ENCODE results near the gene ALDOB.

The ALDOB gene

DNA sequence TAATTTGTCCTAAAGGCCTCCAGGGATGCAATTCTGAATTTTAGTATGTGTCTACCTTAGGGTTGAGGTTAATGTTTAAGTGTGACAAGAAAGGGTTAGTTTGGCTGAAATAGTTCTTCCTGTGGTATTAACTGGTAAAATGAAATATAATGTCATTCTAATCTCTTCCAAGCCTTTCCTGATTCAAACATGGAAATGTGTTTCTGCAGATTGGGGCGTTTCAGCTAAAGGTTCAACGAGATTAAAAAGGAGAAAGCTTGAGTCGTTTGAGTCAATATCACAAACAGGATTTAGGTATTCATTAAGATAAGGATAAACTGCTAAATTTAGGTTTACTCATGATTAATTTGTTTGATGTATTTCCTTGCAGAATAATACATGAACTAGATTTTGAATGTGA is 34.4 kb upstream of the ALDOB start:
- ChIA-PET POLR2A (no interaction called here), CTCF (interaction anchor here (2.4 to 17.0 kb wide), 2 partner anchors 9 to 60 kb away, joined by 8 to 975 read pairs; partner anchors contain the start of gene RNF20)
- DNase-seq (ENCODE audit: low read depth, low spot score): no peak
- H3K4me3 ChIP-seq (ENCODE audit: low read depth, low read length): no peak overlapping the region
- TF ChIP-seq, protein P1, sequence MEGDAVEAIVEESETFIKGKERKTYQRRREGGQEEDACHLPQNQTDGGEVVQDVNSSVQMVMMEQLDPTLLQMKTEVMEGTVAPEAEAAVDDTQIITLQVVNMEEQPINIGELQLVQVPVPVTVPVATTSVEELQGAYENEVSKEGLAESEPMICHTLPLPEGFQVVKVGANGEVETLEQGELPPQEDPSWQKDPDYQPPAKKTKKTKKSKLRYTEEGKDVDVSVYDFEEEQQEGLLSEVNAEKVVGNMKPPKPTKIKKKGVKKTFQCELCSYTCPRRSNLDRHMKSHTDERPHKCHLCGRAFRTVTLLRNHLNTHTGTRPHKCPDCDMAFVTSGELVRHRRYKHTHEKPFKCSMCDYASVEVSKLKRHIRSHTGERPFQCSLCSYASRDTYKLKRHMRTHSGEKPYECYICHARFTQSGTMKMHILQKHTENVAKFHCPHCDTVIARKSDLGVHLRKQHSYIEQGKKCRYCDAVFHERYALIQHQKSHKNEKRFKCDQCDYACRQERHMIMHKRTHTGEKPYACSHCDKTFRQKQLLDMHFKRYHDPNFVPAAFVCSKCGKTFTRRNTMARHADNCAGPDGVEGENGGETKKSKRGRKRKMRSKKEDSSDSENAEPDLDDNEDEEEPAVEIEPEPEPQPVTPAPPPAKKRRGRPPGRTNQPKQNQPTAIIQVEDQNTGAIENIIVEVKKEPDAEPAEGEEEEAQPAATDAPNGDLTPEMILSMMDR (IDR thresholded peaks at IDR 0.05; ENCODE audit: insufficient read depth, low read length, missing control alignments): no peak

DNA sequence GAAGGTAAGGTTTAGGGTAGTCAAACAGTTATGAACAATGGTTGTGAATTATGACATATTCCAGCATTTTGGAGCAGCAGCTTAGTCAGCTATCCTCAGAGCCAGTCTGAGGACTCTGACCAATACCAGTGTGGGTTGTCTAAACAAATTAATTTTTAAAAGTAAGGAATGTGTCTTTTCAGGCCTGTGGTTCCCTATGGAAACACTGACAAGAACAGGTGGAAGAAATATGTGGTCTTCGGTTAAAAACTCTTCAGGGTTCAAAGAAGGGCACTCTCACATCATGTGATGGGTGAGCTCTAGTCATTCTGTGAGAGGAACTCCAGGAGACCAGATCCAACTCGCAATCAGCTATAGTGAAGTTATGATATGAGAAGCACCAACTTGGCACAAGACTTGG is 33.5 kb upstream of the ALDOB start:
- H3K4me3 ChIP-seq (ENCODE audit: low read depth, low read length): no peak overlapping the region
- TF ChIP-seq, protein P1 (IDR thresholded peaks at IDR 0.05; ENCODE audit: insufficient read depth, low read length, missing control alignments): no peak
- CTCF ChIA-PET: interaction anchor here (1.2 to 17.0 kb wide), 4 partner anchors 11 to 99 kb away, joined by 4 to 975 read pairs (median 22); partner anchors contain the start of gene RNF20
- no peak for DNase-seq (ENCODE audit: low read depth, low spot score)
- POLR2A ChIA-PET: no interaction called here

DNA sequence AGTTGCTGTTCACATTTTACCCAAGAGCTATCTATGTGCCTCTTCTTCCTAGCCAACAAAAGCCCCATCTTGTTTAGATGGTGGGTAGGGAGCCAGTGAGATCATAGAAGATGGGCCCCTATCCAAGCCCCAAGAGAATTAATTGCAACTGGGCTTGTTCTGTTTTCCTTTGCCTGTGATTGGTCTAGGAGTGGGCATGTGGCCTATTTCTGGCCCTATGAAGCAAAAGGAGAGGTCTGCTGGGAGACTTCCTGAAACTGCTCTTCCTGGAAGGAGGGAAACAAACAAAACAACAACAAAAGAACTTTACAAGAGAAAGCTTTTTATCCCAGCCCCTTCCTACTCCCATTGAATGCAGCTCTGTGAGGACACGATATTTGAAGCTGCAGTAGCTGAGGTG is 32.5 kb upstream of the ALDOB start:
- ChIA-PET POLR2A (interaction anchor here (1.3 kb wide), 1 partner anchor 9 kb away, joined by 3 read pairs; no protein-coding TSS in a partner anchor), CTCF (interaction anchor here (1.1 to 17.0 kb wide), 8 partner anchors 10 to 100 kb away, joined by 3 to 975 read pairs (median 6); partner anchors contain the start of gene RNF20)
- TF ChIP-seq, protein P1 (IDR thresholded peaks at IDR 0.05; ENCODE audit: insufficient read depth, low read length, missing control alignments): no peak
- no peak overlapping the region for H3K4me3 ChIP-seq (ENCODE audit: low read depth, low read length)
- DNase-seq (ENCODE audit: low read depth, low spot score): no peak

DNA sequence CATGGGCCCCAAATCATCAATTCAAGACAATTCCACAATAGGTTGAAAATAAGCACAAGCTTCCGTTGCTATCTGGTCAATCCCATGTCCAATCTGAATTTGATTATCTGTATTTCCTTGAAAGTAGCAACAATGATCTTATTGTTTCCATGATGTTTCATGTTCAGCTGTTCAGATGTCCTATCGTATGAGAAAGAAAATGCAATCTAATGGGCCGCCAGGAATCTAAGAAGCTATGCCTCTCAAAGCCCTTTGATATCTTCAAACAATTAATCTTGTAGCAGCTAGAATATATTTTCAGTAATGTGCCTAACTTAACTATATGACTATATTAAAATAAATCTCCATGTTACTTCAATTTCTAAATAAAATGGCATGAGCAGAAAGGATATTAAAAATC is 32.1 kb upstream of the ALDOB start:
- H3K4me3 ChIP-seq (ENCODE audit: low read depth, low read length): no peak overlapping the region
- ChIA-PET CTCF (interaction anchor here (1.1 to 17.0 kb wide), 8 partner anchors 10 to 62 kb away, joined by 3 to 975 read pairs (median 6); partner anchors contain the start of gene RNF20), POLR2A (interaction anchor here (1.3 kb wide), 1 partner anchor 9 kb away, joined by 3 read pairs; no protein-coding TSS in a partner anchor)
- no peak for DNase-seq (ENCODE audit: low read depth, low spot score)
- TF ChIP-seq, protein P1 (IDR thresholded peaks at IDR 0.05; ENCODE audit: insufficient read depth, low read length, missing control alignments): no peak

DNA sequence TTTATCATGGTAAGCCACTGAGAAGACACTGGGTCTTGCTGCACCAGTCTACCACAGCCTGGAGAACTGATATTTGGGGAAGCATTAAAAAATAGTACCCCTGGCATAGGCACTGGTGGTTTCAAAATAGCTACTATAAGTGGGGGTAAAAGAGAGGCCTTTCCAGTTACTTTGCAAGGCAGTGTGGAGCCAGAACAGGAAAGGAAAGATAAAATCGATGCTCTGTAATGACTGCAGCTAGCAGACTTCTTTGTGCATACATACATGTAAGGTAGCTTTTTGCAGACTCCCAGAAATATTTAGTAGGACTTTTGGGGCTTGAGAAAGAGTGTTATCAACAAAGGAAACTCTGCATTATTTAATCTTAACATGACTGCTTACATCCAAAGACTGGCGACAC is 31.3 kb upstream of the ALDOB start:
- TF ChIP-seq, protein P1 (IDR thresholded peaks at IDR 0.05; ENCODE audit: insufficient read depth, low read length, missing control alignments): no peak
- no peak for DNase-seq (ENCODE audit: low read depth, low spot score)
- ChIA-PET CTCF (interaction anchor here (0.9 to 17.0 kb wide), 10 partner anchors 9 to 78 kb away, joined by 3 to 975 read pairs (median 6); partner anchors contain the start of gene RNF20), POLR2A (no interaction called here)
- no peak overlapping the region for H3K4me3 ChIP-seq (ENCODE audit: low read depth, low read length)

DNA sequence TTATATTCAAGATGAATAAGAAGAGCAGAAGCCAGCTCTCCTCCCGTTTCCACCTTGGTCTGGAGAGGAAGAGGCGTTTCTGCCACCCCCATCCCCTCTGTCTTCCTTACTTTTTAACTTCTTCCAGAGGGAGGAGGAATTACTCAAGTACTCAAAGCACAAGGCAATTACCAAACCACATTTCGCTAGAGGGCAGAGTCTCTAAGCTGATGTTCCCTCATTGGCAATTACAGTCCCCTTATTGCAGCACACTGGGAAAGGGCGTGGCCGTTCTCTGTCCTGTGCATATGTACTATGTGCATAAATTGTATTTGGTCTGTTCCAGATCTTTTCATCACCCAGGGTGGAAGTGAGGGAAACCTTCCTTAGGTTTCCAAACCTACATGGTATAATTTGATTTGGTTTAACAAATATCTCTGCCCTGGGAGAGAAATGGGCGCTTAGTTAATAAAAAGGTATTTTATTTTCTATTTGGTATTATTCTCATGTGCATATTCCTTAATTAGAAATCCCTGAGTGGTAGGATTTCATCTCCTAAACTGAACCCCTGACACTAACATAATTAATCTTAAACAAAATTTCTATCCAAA is 29.8 kb upstream of the ALDOB start:
- POLR2A ChIA-PET: no interaction called here
- TF ChIP-seq, protein P1 (IDR thresholded peaks at IDR 0.05; ENCODE audit: insufficient read depth, low read length, missing control alignments): peak; percentile 55
- no peak overlapping the region for H3K4me3 ChIP-seq (ENCODE audit: low read depth, low read length)
- DNase-seq (ENCODE audit: low read depth, low spot score): no peak
- CTCF ChIA-PET: interaction anchor here (0.9 to 17.0 kb wide), 20 partner anchors 9 to 107 kb away, joined by 3 to 975 read pairs (median 4); partner anchors contain the start of gene RNF20

Data from AG04449 (cell line).